ENCODE measurements around the gene POLR2C. TPM values are rescaled to one million over a fixed set of nuclear protein-coding genes. Genes with fewer than 3 reads are reported as not detected.

The POLR2C gene
- total and polyA plus RNA-seq, 2 of the 13 experiments (the other 11 are each of a cell fraction or from before 2014, with no cell fraction given) = 104 to 216 TPM

DNA sequence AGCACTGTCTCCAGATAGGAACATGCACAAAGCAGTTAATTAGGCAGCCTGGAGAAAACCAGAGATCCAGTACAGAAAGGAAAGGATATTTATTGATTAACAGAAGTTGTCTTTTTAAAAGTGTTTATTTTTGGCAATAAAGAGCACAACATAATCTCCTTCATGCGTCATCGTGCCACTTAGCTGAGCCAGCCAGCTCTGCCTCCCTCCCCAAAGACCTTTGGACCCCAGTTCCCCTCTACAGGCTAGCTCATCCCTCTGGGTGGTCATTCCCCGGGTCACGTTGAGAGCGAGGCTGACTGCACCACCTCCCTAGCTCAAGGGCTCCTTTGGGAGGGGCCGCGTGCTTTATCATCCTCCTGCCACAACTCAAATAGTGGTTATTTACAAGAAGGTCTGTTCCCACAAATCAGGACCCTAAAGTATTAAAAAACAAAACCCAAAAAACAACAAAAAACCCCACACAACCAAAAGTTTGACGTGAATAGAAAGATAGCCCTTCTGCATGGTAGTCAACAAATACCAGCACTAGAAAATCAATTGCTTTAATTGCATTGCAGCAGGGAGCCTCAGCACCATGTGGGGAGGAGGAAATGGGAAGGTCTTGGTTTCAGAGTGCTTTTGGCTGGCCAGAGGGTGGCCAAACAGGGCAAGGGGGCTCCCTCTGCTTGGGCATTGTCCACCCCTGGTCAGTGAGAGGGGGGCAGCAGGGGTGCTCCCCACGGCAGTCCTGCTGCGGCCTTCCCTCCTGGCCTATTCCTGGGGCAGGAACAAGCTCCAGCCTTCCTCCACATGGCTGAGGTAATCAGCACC is 9.6 kb downstream of the POLR2C start (continued):
- TF ChIP-seq HMG20B (CRISPR knock-in tag; conservative IDR thresholded peaks at IDR 0.05) (no peak), DMAP1 (CRISPR knock-in tag; IDR thresholded peaks at IDR 0.05) (peak; percentile 80), USF2 (IDR thresholded peaks at IDR 0.05; ENCODE audit: low read depth, low read length) (no peak; the same call in 1 of the 2 replicates), USF2 (CRISPR knock-in tag; IDR thresholded peaks at IDR 0.05; ENCODE audit: borderline replicate concordance) (0 out of 2 replicates have a peak, but pooled peaks have one; percentile 36), KLF6 (CRISPR knock-in tag; IDR thresholded peaks at IDR 0.05) (peak; percentile 76; the same call in 1 of the 2 replicates), JARID2 (CRISPR knock-in tag; IDR thresholded peaks at IDR 0.05; ENCODE audit: insufficient replicate concordance) (no peak), MYPOP (CRISPR knock-in tag; IDR thresholded peaks at IDR 0.05) (0 out of 2 replicates have a peak, but pooled peaks have one; percentile 7), PATZ1 (CRISPR knock-in tag; IDR thresholded peaks at IDR 0.05) (peak; percentile 93), NKX3-1 (CRISPR knock-in tag; IDR thresholded peaks at IDR 0.05) (0 out of 2 replicates have a peak, but pooled peaks have one; percentile 70), ELF1 (CRISPR knock-in tag; IDR thresholded peaks at IDR 0.05) (peak; percentile 31; the same call in 1 of the 2 replicates), ZNF615 (CRISPR knock-in tag; IDR thresholded peaks at IDR 0.05; ENCODE audit: borderline replicate concordance) (no peak), FOXA1 (IDR thresholded peaks at IDR 0.05) (no peak), FOXA1 (CRISPR knock-in tag; IDR thresholded peaks at IDR 0.05) (peak; percentile 42), GABPA (IDR thresholded peaks at IDR 0.05; ENCODE audit: low read depth, low read length) (no peak), GABPA (CRISPR knock-in tag; IDR thresholded peaks at IDR 0.05; ENCODE audit: low read depth) (peak; percentile 56; the same call in 1 of the 2 replicates), DNMT1 (CRISPR knock-in tag; IDR thresholded peaks at IDR 0.05) (no peak), ZNF547 (CRISPR knock-in tag; IDR thresholded peaks at IDR 0.05) (peak; percentile 43; the same call in 1 of the 2 replicates), ZNF563 (CRISPR knock-in tag; IDR thresholded peaks at IDR 0.05) (0 out of 2 replicates have a peak, but pooled peaks have one; percentile 2), SALL1 (CRISPR knock-in tag; IDR thresholded peaks at IDR 0.05) (peak; percentile 96), GATA4 (IDR thresholded peaks at IDR 0.05; ENCODE audit: borderline replicate concordance, low read depth) (peak; percentile 14; the same call in 1 of the 2 replicates), ZNF333 (CRISPR knock-in tag; IDR thresholded peaks at IDR 0.05; ENCODE audit: borderline replicate concordance) (no peak), BRF2 (CRISPR knock-in tag; IDR thresholded peaks at IDR 0.05) (no peak), ZNF510 (CRISPR knock-in tag; IDR thresholded peaks at IDR 0.05; ENCODE audit: low read depth) (no peak)
